Panc1 (cell line): ENCODE data around the gene FUT8. TPM values are rescaled to one million over a fixed set of nuclear protein-coding genes. Genes with fewer than 3 reads are reported as not detected.
A peak's percentile ranks its signal among the peaks of the same experiment; 100 is the strongest.

Source experiments
- ATAC-seq: fragments of 200-7000 bp; cut with Tn5 transposase; 2 replicates; pipeline ENCODE4 v1.9.1; 2020; ENCODE audit warnings: mild to moderate bottlenecking, moderate library complexity
- Bru-seq: library from RNA; stranded (reverse); fragments of 400-500 nt; gene quantifications from one replicate; lab custom pipeline; 2021; lab: Mats Ljungman, UMichigan
- BruChase-seq, 2 experiments: library from RNA; stranded (reverse); fragments of 400-500 nt; gene quantifications; one replicate each; lab custom pipeline; 2021; lab: Mats Ljungman, UMichigan
- BruUV-seq: library from RNA; stranded (reverse); fragments of 400-500 nt; replicated peaks from 2 replicates; lab custom pipeline; 2021; lab: Mats Ljungman, UMichigan
- CTCF ChIA-PET: fragments of 300-600 bp; sonication (Branson Sonifier 250); formaldehyde crosslinking; loops from one replicate; lab custom pipeline; 2022; ENCODE audit warnings: antibody characterized with exemption; lab: Charles Lee
- POLR2A ChIA-PET: fragments of 300-600 bp; sonication (Branson Sonifier 250); formaldehyde crosslinking; loops from one replicate; lab custom pipeline; 2022; ENCODE audit warnings: antibody characterized with exemption; lab: Charles Lee
- DNase-seq: peaks from one replicate; pipeline ENCODE4 v3.0.0-alpha.2; 2010; ENCODE audit warnings: low read depth, low spot score
- H3K27ac ChIP-seq: 2 replicates; pipeline ENCODE4 v1.5.1; 2011; ENCODE audit warnings: mild to moderate bottlenecking, low read length, inconsistent platforms
- H3K27me3 ChIP-seq: fragments of 200-500 bp; sonication (Bioruptor generic); 2 replicates; pipeline ENCODE4 v1.6.0; 2014; ENCODE audit warnings: low read length, inconsistent platforms; ENCODE audit not compliant: control insufficient read depth, insufficient read depth
- H3K36me3 ChIP-seq: fragments of 200-500 bp; sonication (Bioruptor generic); 2 replicates; pipeline ENCODE4 v1.5.1; 2014; ENCODE audit warnings: inconsistent platforms, mild to moderate bottlenecking, low read length, moderate library complexity; ENCODE audit not compliant: control insufficient read depth, insufficient read depth
- H3K4me1 ChIP-seq: 2 replicates; pipeline ENCODE4 v1.5.1; 2011; ENCODE audit warnings: inconsistent platforms, mild to moderate bottlenecking, low read length, moderate library complexity; ENCODE audit not compliant: control insufficient read depth, insufficient read depth
- H3K4me3 ChIP-seq, 2 experiments: 2 replicates each; pipeline ENCODE4 v1.5.1; 2011 to 2012; ENCODE audit warnings: low read depth in 2 of 2, low read length in 2 of 2, mild to moderate bottlenecking in 2 of 2, inconsistent platforms in 1 of 2, moderate library complexity in 1 of 2
- H3K9me3 ChIP-seq: fragments of 200-500 bp; sonication (Bioruptor generic); 2 replicates; pipeline ENCODE4 v1.5.1; 2014; ENCODE audit warnings: low read depth, mild to moderate bottlenecking, inconsistent platforms, low read length, moderate library complexity; ENCODE audit not compliant: control insufficient read depth, insufficient read depth
- CTCF ChIP-seq: fragments of 450-650 bp; IDR thresholded peaks from 2 replicates; pipeline ENCODE4 v1.5.1; 2017; ENCODE audit warnings: mild to moderate bottlenecking
- POLR2AphosphoS5 ChIP-seq: IDR thresholded peaks from 2 replicates; pipeline ENCODE4 v1.6.1; 2012; ENCODE audit warnings: mild to moderate bottlenecking, low read depth, low read length, moderate library complexity
- REST ChIP-seq, 2 experiments: IDR thresholded peaks; 2 replicates each; pipeline ENCODE4 v1.6.1; 2011 to 2012; ENCODE audit warnings: low read depth in 2 of 2, control low read depth in 1 of 2, low read length in 1 of 2, mild to moderate bottlenecking in 1 of 2, moderate library complexity in 1 of 2; ENCODE audit not compliant: insufficient read depth in 1 of 2
- SIN3A ChIP-seq: IDR thresholded peaks from 2 replicates; pipeline ENCODE4 v1.6.1; 2012; ENCODE audit warnings: low read depth, mild to moderate bottlenecking, low read length, moderate library complexity, borderline replicate concordance; ENCODE audit not compliant: insufficient read depth
- TCF7L2 ChIP-seq: IDR thresholded peaks from 2 replicates; pipeline ENCODE4 v1.6.1; 2011; ENCODE audit warnings: mild to moderate bottlenecking, low read depth, low read length, inconsistent platforms
- in situ Hi-C: cut with HindIII; loops from 2 replicates; pipeline ENCODE4 v1.10.0; 2016; ENCODE audit warnings: low sequenced_read_pairs, low pct_unique_long_range_greater_than_20kb
- intact Hi-C: fragments of 100-400 bp; cut with micrococcal nuclease; formaldehyde crosslinking; loops from one replicate; pipeline ENCODE4 v1.10.0; 2022; ENCODE audit not compliant: unreplicated experiment
- long read RNA-seq: library from polyadenylated mRNA; unstranded; transcript quantifications from one replicate; pipeline ENCODE4 v2.0.0, GENCODE V29; 2021; ENCODE audit not compliant: unreplicated experiment
- polyA plus RNA-seq: library from polyadenylated mRNA; unstranded; fragments of >200 nt; gene quantifications from one replicate; pipeline ENCODE4 v1.2.1, GENCODE V29; 2012; ENCODE audit warnings: missing spikeins; ENCODE audit not compliant: insufficient read length
- total RNA-seq: library from RNA; stranded (reverse); gene quantifications from one replicate; pipeline ENCODE4 v1.2.1, GENCODE V29; 2021; ENCODE audit not compliant: unreplicated experiment

The FUT8 gene
- total RNA-seq, result 31.4 TPM
- polyA plus RNA-seq, result 8.8 TPM
- percentile 65 among the genes with signal in this experiment for Bru-seq, nascent RNA
- BruChase-seq, experiment 1, labeled RNA remaining after a 2-hour chase, result percentile 57 among the genes with signal in this experiment
- percentile 57 among the genes with signal in this experiment for BruChase-seq, experiment 2, labeled RNA remaining after a 6-hour chase
- long read RNA-seq, full-length matches to known transcripts, result 9 of 34 reads
- long read RNA-seq, partial matches to known transcripts, result 4 of 34 reads
- long read RNA-seq, other reads (novel, unspliced or antisense), result 21 of 34 reads

DNA sequence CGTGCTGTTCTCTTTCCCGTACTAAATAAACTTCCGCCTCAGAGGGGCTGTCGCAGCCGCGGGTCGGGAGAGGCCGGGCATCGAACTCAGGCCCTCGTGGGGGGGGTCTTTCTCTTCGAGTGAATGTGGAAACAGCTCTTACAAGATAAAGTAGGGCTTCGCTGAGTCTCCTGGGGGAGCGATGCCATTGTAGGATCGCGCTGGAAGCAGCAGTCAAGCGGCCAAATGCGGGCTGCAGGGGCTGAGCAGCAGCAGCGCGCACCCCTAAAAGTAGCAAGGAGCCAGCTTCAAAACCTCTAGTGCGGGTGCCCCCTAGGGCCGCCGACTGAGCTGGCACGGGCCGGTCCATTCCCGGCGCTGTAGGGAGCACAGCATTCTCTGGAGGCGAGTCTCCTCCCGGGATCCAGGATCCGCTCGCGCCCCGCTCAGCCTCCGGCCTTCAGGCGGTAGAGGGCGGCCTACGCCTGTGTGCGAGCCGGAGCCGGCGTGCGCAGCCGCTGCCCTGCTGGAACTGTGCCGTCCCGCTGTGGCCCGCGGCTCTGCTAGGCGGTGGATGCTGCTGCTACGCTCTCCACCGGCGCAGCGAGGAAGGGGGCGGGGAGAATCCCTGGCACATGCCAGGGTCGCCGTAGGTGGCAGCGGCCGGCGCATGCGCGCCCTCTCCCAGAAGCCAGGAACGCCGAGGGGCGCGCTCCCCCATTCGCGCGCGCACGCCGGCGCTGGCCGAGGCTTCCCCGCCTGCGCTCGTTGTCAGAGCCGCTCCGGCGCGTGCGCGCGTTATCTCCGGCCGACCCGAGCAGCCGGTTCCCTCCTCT, at the start of gene FUT8:
Gene FUT8, plus strand, starts transcription at position 699 of the 815 bp plus-strand sequence. CDS start 148,834 bp downstream, outside the sequence.
- no peaks in the 10 kb centered on the region for H3K27me3 ChIP-seq
- DNase-seq (peak; percentile 79), ATAC-seq (peak; percentile 93)
- in situ Hi-C loops (no loop called here), intact Hi-C loops (loop anchor here (5.0 to 10.0 kb wide), 2 partner anchors 190 to 247 kb away; no protein-coding TSS in a partner anchor)
- CTCF ChIA-PET, result interaction anchor here (0.7 to 1.7 kb wide), 3 partner anchors 412 to 549 kb away, joined by 3 to 7 read pairs (median 7); no protein-coding TSS in a partner anchor
- POLR2A ChIA-PET, result no interaction called here
- no TSS peak for BruUV-seq
- H3K9me3 ChIP-seq, result no peaks in the 10 kb centered on the region
- no peaks in the 10 kb centered on the region for H3K36me3 ChIP-seq
- TF ChIP-seq CTCF (peak; percentile 75), REST (IDR thresholded peaks at IDR 0.05; ENCODE audit: insufficient read depth in 1 of 2, low read depth in 2 of 2, low read length in 1 of 2) (0 out of 4 replicates have a peak, but pooled peaks of 1 of the 2 experiments have one; percentile 56), TCF7L2 (no peak), SIN3A (peak; percentile 60; the same call in 1 of the 2 replicates), POLR2AphosphoS5 (peak; percentile 78)
- peaks cover 16% of the 10 kb centered on the region for H3K4me1 ChIP-seq
- peak within 1 kb of the TSS; percentile 71 to 92 for H3K4me3 ChIP-seq
- peak within 1 kb of the TSS; percentile 89 for H3K27ac ChIP-seq

GRCh38 chr14:65366802-65367565, 45.5 kb upstream of the FUT8 start:
- BruUV-seq, result no TSS peak
- no peaks in the 10 kb centered on the region for H3K36me3 ChIP-seq
- CTCF ChIA-PET, result no interaction called here

More at GRCh38 chr14:65366802-65367565, 45.5 kb upstream of the FUT8 start:
- Histone ChIP-seq H3K4me3 (no peak overlapping the region), H3K4me1 (no peaks in the 10 kb centered on the region), H3K27ac (no peak overlapping the region), H3K9me3 (no peaks in the 10 kb centered on the region), H3K27me3 (no peaks in the 10 kb centered on the region)
- in situ Hi-C loops (no loop called here), intact Hi-C loops (no loop called here)
- POLR2A ChIA-PET, result no interaction called here
- TF ChIP-seq POLR2AphosphoS5 (no peak), TCF7L2 (no peak), SIN3A (no peak), CTCF (no peak), REST (IDR thresholded peaks at IDR 0.05; ENCODE audit: insufficient read depth in 1 of 2, low read depth in 2 of 2, low read length in 1 of 2) (no peak)
- DNase-seq (no peak), ATAC-seq (no peak)
